ENCODE measurements around the gene CSE1L.
"Not testable (repeated sequence)": the region's sequence is repeated elsewhere in the genome, so short reads cannot be mapped to it uniquely, and the experiment has no call there.

CSE1L gene

DNA sequence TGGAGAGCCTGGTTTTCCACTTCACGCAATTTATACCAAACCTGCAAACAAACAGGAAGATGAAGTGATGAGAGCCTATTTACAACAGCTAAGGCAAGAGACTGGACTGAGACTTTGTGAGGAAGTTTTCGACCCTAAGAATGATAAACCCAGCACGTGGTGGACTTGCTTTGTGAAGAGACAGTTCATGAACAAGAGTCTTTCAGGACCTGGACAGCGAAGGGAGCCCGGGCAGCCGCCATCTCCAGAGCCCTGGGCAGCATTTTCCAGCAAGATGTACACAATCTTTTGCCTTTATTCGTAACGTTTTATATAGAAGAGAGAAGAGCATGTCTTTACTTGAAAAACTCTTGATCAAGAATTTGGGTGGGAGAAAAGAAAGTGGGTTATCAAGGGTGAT is 88.7 kb downstream of the CSE1L start:
- H3K9me3 Mint-ChIP-seq; H3K27me3 Mint-ChIP-seq; H3K4me1 Mint-ChIP-seq (ENCODE audit: low read depth); H3K4me3 Mint-ChIP-seq; H3K27ac Mint-ChIP-seq: not testable (repeated sequence)
- peaks cover 55% of the 10 kb centered on the region for H3K36me3 Mint-ChIP-seq (ENCODE audit: low read depth)

DNA sequence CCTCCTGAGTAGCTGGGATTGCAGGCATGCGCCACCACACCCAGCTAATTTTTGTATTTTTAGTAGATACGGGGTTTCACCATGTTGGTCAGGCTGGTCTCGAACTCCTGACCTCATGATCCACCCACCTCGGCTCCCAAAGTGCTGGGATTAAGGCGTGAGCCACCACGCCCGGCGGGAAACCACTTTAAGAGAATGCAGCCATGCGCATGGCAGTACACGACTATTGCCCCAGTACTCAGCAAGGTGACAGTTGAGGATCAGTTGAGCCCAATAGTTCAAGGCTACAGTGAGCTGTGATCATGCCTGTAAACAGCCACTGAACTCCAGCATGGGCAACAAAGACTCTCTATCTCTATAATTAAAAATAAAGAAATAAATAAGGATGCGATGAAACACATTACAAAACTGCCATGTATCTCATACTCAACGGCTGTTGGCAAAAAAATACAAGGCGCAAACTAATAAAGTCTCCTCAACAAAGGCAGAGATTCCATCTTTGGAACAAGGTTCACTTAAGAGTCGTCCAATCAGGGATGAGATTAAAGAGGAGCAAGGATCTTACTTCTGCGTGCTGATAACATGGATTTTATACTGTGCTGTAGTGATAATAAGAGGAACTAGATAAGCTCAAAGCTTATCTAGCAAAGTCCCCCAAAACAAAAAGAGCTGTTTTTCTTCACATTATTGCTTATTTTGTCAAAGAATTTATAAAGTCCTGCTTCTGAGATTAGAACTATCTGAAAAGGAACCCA is 90.9 kb downstream of the CSE1L start:
- Mint-ChIP-seq H3K4me1 (ENCODE audit: low read depth) (peaks cover 10% of the 10 kb centered on the region), H3K27me3 (no peaks in the 10 kb centered on the region), H3K27ac (no peak overlapping the region), H3K4me3 (no peak overlapping the region), H3K36me3 (ENCODE audit: low read depth) (peaks cover 44% of the 10 kb centered on the region), H3K9me3 (no peaks in the 10 kb centered on the region)

DNA sequence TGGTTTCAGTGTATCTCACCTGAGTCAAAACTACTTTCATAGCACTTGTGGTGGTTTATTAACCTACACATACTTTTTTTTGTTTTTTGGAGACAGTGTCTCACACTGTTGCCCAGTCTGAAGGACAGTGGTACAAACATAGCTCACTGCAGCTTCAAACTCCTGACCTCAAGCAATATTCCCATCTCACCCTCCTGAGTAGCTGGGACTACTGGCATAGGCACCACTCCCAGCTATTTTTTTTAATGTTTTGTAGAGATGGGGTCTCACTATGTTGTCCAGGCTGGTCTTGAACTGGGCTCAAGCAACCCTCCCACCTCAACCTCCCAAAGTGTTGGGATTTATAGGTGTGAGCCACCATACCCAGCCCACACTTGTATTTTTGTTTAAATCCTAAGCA is 92.3 kb downstream of the CSE1L start:
- peaks cover 39% of the 10 kb centered on the region for H3K36me3 Mint-ChIP-seq (ENCODE audit: low read depth)
- H3K27ac Mint-ChIP-seq = no peak overlapping the region
- no peak overlapping the region for H3K4me3 Mint-ChIP-seq
- peaks cover 6% of the 10 kb centered on the region for H3K4me1 Mint-ChIP-seq (ENCODE audit: low read depth)
- H3K9me3 Mint-ChIP-seq = no peaks in the 10 kb centered on the region
- H3K27me3 Mint-ChIP-seq = no peaks in the 10 kb centered on the region

DNA sequence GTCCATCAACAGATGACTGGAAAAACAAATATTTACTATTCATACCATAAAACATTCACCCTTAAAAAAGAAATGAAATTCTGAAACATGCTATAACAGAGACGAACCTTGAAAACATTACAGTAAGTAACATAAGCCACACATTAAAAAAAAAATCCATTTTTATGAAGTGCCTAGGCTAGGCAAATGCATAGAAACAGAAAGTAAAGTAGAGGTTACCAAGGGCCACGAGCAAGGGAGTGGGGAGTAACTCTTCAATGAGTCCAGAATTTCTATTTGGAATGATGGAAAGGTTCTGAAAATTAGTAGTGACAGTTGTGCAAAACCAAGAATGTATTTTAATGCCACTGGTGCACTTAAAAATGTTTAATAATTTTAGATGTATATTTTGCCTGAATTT is 94.3 kb downstream of the CSE1L start:
- Mint-ChIP-seq H3K27ac (no peak overlapping the region), H3K36me3 (ENCODE audit: low read depth) (peaks cover 40% of the 10 kb centered on the region), H3K9me3 (no peaks in the 10 kb centered on the region), H3K27me3 (no peaks in the 10 kb centered on the region), H3K4me1 (ENCODE audit: low read depth) (peaks cover 6% of the 10 kb centered on the region), H3K4me3 (no peak overlapping the region)

DNA sequence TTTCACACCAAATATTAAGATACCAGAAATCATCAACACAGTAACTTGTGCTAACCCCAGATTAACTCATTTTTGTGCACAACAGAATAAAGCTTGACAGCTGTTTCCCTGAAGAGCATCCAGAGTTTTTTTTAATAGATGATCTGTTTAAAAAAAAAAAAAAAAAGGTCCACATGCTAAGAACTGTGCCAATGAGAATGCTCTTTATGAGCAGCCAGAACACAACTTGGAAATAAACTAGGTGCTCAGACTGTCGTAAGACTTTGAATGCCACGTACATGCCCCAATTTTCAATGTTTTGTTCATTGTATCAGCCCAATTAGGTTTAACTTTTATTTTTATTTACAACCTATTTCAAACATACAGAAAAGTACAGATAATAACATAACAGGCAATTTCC is 94.7 kb downstream of the CSE1L start:
- H3K27me3 Mint-ChIP-seq = no peaks in the 10 kb centered on the region
- no peak overlapping the region for H3K27ac Mint-ChIP-seq
- peaks cover 41% of the 10 kb centered on the region for H3K36me3 Mint-ChIP-seq (ENCODE audit: low read depth)
- peaks cover 6% of the 10 kb centered on the region for H3K4me1 Mint-ChIP-seq (ENCODE audit: low read depth)
- no peaks in the 10 kb centered on the region for H3K9me3 Mint-ChIP-seq
- no peak overlapping the region for H3K4me3 Mint-ChIP-seq

Measured in stimulated activated naive CD8-positive, alpha-beta T cell treated with anti-CD3 and anti-CD28 coated beads, Interleukin-15, Interleukin-2, amounts not matched to agents 100 ng/mL and 50 ng/mL, for 24 hours (primary cell).